MM.1S (cell line): ENCODE results near the gene NEDD4L.

ENCODE experiments used
- CTCF ChIP-seq: fragments of 300-600 bp; sonication (generic); IDR thresholded peaks from 2 replicates; pipeline ENCODE4 v1.5.1; 2016; ENCODE audit warnings: antibody characterized with exemption, low read length, mixed read lengths
- EZH2 ChIP-seq: fragments of 300-600 bp; sonication (generic); optimal IDR thresholded peaks from 2 replicates; pipeline ENCODE3; 2017; ENCODE audit warnings: low read depth, mild to moderate bottlenecking, antibody characterized with exemption, low read length, mixed read lengths

DNA sequence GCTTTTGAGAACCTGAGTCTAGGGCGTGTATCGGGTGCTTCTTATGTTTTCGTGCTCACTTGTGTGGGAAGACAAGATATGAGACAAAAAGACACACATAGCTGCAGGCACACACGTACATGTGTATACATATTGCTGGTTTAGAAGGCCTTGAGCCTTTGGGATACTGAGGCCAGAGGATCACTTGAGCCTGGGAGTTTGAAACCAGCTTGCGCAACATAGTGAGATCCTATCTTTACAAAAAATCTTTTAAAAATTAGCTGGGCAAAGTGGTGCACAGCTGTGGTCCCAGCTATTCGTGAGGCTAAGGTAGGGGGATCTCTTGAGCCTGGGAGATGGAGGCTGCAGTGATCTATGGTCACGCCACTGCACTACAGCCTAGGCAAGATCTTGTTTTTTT is 18.8 kb upstream of the NEDD4L start:
- TF ChIP-seq CTCF (no peak), EZH2 (no peak)
